ENCODE data around the gene CAMTA1. TPM values are rescaled to one million over a fixed set of nuclear protein-coding genes. Genes with fewer than 3 reads are reported as not detected.

The CAMTA1 gene
- polyA plus RNA-seq, 1 donor from 2014 or later = 162 TPM

- H4K20me1 ChIP-seq (ENCODE audit: insufficient read depth) = no peaks in the 10 kb centered on the region
- no peaks in the 10 kb centered on the region for H3K9me3 ChIP-seq (ENCODE audit: low read length)
- H2AFZ ChIP-seq (ENCODE audit: low read depth, low read length) = no peak overlapping the region
- no peaks in the 10 kb centered on the region for H3K9me2 ChIP-seq (ENCODE audit: insufficient read depth, low read length)
- no peak overlapping the region for H3K4me2 ChIP-seq (ENCODE audit: low read length)
- H3K79me2 ChIP-seq (replicated peaks; ENCODE audit: insufficient read depth, low read length) = no peaks in the 10 kb centered on the region
- no peaks in the 10 kb centered on the region for H3F3A ChIP-seq (ENCODE audit: insufficient read depth, low read length, poor library complexity, severe bottlenecking)
- H3K9ac ChIP-seq (ENCODE audit: low read length) = no peak overlapping the region
- TF ChIP-seq RAD21 (conservative IDR thresholded peaks at IDR 0.05) = no peak
- no peak for TF ChIP-seq MXI1 (conservative IDR thresholded peaks at IDR 0.05; ENCODE audit: poor library complexity, severe bottlenecking)
- no peak for TF ChIP-seq CTCF (IDR thresholded peaks at IDR 0.05; ENCODE audit: poor library complexity, severe bottlenecking)
- no peak for TF ChIP-seq POLR2AphosphoS5 (IDR thresholded peaks at IDR 0.05)
- TF ChIP-seq SMC3 (conservative IDR thresholded peaks at IDR 0.05; ENCODE audit: poor library complexity) = no peak
- no peak overlapping the region for H3K4me3 ChIP-seq (ENCODE audit: low read length)
- no peaks in the 10 kb centered on the region for H3K27me3 ChIP-seq (ENCODE audit: insufficient read depth, low read depth, low read length)
- no peak overlapping the region for H3K27ac ChIP-seq (ENCODE audit: low read length)
- no peaks in the 10 kb centered on the region for H3K36me3 ChIP-seq (ENCODE audit: insufficient read depth, low read length)
These were observed 600.4 kb downstream of the CAMTA1 start for GRCh38 chr1:7385471-7386225.

- Histone ChIP-seq H3K4me3 (ENCODE audit: low read length) (no peak overlapping the region), H3K79me2 (replicated peaks; ENCODE audit: insufficient read depth, low read length) (no peaks in the 10 kb centered on the region), H4K20me1 (ENCODE audit: insufficient read depth) (no peaks in the 10 kb centered on the region), H3K4me2 (ENCODE audit: low read length) (no peak overlapping the region), H3K27ac (ENCODE audit: low read length) (no peak overlapping the region), H3K9ac (ENCODE audit: low read length) (no peak overlapping the region), H3K36me3 (ENCODE audit: insufficient read depth, low read length) (no peaks in the 10 kb centered on the region), H3K9me2 (ENCODE audit: insufficient read depth, low read length) (no peaks in the 10 kb centered on the region), H3K27me3 (ENCODE audit: insufficient read depth, low read depth, low read length) (no peaks in the 10 kb centered on the region), H3F3A (ENCODE audit: insufficient read depth, low read length, poor library complexity, severe bottlenecking) (no peaks in the 10 kb centered on the region), H2AFZ (ENCODE audit: low read depth, low read length) (no peak overlapping the region), H3K9me3 (ENCODE audit: low read length) (no peaks in the 10 kb centered on the region)
- TF ChIP-seq SMC3 (conservative IDR thresholded peaks at IDR 0.05; ENCODE audit: poor library complexity) (no peak), POLR2AphosphoS5 (IDR thresholded peaks at IDR 0.05) (no peak), TAF1 (IDR thresholded peaks at IDR 0.05; ENCODE audit: low read depth) (no peak), MXI1 (conservative IDR thresholded peaks at IDR 0.05; ENCODE audit: poor library complexity, severe bottlenecking) (no peak), REST (IDR thresholded peaks at IDR 0.05; ENCODE audit: borderline replicate concordance) (no peak), RAD21 (conservative IDR thresholded peaks at IDR 0.05) (no peak), EP300 (conservative IDR thresholded peaks at IDR 0.05; ENCODE audit: poor library complexity, severe bottlenecking) (no peak), EZH2 (IDR thresholded peaks at IDR 0.05; ENCODE audit: borderline replicate concordance, insufficient read depth, low read length, poor library complexity, severe bottlenecking) (no peak), CTCF (IDR thresholded peaks at IDR 0.05; ENCODE audit: poor library complexity, severe bottlenecking) (no peak)
These were observed 601.2 kb downstream of the CAMTA1 start for GRCh38 chr1:7386226-7387052.

Data from neural cell (in vitro differentiated cells).